ENCODE results near the gene HLF. TPM values are rescaled to one million over a fixed set of nuclear protein-coding genes. Genes with fewer than 3 reads are reported as not detected.

The HLF gene
- total RNA-seq, 1 experiment from 2014 or later, result 1.5 TPM

DNA sequence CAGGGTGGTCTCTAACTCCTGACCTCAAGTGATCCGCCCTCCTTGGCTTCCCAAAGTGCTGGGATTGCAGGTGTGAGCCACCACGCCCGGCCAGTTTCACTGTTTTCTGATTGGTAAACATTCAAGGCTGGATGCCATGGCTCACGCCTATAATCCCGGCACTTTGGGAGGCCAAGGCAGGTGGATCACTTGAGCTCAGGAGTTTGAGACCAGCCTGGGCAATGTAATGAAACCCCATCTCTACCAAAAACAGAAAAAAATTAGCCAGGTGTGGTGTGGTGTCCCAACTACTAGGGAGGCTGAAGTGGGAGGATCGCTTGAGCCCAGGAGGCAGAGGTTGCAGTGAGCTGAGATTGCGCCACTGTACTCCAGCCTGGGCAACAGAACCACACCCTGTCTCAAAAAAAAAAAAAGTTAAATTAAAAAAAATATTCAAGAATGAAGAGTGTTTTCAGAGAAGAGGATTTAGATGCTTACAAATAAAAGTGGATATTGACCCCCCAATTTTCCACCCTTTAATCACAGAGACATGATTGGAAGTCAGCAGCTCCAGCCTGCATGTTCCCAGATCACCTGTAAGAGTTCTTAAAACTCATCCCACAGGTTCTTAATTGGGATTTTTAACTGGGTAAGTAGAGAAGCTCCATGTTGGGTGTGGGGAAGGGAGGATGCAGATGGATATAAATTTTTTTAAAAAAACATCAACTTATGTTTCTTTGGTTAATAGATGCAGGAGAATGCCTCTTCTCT, 23.8 kb downstream of the HLF start:
- ChIA-PET CTCF (interaction anchor here (2.1 kb wide), 1 partner anchor 296 kb away, joined by 4 read pairs; no protein-coding TSS in a partner anchor), POLR2A (no interaction called here), RAD21 (ENCODE audit: low non-redundant PET in 1 of 2, low total read pairs in 2 of 2, uncharacterized antibody in 2 of 2, unreplicated experiment in 2 of 2) (no interaction called here)
- H3K4me1 ChIP-seq (ENCODE audit: control insufficient read depth in 1 of 2, insufficient read depth in 2 of 2, low read length in 2 of 2), result peaks cover 10 to 24% of the 10 kb centered on the region in 2 experiments
- no peak overlapping the region for H3K4me3 ChIP-seq (replicated peaks in 1 of 2; ENCODE audit: low read depth in 1 of 2, low read length in 2 of 2)
- no peaks in the 10 kb centered on the region for H3K9me3 ChIP-seq (ENCODE audit: control insufficient read depth in 1 of 2, insufficient read depth in 1 of 2, low read depth in 1 of 2, low read length in 2 of 2)
- DNase-seq (ENCODE audit: low read depth, low spot score) (no peak), ATAC-seq (no peak)
- no peak overlapping the region for H3K27ac ChIP-seq (ENCODE audit: low read depth, low read length)
- TF ChIP-seq, protein P1, sequence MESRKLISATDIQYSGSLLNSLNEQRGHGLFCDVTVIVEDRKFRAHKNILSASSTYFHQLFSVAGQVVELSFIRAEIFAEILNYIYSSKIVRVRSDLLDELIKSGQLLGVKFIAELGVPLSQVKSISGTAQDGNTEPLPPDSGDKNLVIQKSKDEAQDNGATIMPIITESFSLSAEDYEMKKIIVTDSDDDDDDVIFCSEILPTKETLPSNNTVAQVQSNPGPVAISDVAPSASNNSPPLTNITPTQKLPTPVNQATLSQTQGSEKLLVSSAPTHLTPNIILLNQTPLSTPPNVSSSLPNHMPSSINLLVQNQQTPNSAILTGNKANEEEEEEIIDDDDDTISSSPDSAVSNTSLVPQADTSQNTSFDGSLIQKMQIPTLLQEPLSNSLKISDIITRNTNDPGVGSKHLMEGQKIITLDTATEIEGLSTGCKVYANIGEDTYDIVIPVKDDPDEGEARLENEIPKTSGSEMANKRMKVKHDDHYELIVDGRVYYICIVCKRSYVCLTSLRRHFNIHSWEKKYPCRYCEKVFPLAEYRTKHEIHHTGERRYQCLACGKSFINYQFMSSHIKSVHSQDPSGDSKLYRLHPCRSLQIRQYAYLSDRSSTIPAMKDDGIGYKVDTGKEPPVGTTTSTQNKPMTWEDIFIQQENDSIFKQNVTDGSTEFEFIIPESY (IDR thresholded peaks at IDR 0.05; ENCODE audit: extremely low read depth, insufficient replicate concordance, low read length), result no peak
- TF ChIP-seq SIN3A (IDR thresholded peaks at IDR 0.05; ENCODE audit: low read depth), result no peak
- no peak for TF ChIP-seq POLR2AphosphoS5 (IDR thresholded peaks at IDR 0.05; ENCODE audit: low read depth, low read length)
- TF ChIP-seq EZH2 (IDR thresholded peaks at IDR 0.05), result no peak
- no peak for TF ChIP-seq EGR1 (IDR thresholded peaks at IDR 0.05; ENCODE audit: low read depth)
- TF ChIP-seq CEBPB (IDR thresholded peaks at IDR 0.05; ENCODE audit: low read depth), result no peak
- TF ChIP-seq CBX3 (IDR thresholded peaks at IDR 0.05; ENCODE audit: low read depth), result no peak
- TF ChIP-seq ZNF274 (IDR thresholded peaks at IDR 0.05; ENCODE audit: low read depth, low read length), result no peak
- TF ChIP-seq, protein P2, sequence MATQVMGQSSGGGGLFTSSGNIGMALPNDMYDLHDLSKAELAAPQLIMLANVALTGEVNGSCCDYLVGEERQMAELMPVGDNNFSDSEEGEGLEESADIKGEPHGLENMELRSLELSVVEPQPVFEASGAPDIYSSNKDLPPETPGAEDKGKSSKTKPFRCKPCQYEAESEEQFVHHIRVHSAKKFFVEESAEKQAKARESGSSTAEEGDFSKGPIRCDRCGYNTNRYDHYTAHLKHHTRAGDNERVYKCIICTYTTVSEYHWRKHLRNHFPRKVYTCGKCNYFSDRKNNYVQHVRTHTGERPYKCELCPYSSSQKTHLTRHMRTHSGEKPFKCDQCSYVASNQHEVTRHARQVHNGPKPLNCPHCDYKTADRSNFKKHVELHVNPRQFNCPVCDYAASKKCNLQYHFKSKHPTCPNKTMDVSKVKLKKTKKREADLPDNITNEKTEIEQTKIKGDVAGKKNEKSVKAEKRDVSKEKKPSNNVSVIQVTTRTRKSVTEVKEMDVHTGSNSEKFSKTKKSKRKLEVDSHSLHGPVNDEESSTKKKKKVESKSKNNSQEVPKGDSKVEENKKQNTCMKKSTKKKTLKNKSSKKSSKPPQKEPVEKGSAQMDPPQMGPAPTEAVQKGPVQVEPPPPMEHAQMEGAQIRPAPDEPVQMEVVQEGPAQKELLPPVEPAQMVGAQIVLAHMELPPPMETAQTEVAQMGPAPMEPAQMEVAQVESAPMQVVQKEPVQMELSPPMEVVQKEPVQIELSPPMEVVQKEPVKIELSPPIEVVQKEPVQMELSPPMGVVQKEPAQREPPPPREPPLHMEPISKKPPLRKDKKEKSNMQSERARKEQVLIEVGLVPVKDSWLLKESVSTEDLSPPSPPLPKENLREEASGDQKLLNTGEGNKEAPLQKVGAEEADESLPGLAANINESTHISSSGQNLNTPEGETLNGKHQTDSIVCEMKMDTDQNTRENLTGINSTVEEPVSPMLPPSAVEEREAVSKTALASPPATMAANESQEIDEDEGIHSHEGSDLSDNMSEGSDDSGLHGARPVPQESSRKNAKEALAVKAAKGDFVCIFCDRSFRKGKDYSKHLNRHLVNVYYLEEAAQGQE (IDR thresholded peaks at IDR 0.05; ENCODE audit: low read depth), result no peak
- no peak for TF ChIP-seq SP1 (IDR thresholded peaks at IDR 0.05; ENCODE audit: low read depth)
- no peak for TF ChIP-seq ELF1 (IDR thresholded peaks at IDR 0.05; ENCODE audit: borderline replicate concordance, low read depth)
- TF ChIP-seq JUND (IDR thresholded peaks at IDR 0.05), result no peak
- no peak for TF ChIP-seq RAD21 (IDR thresholded peaks at IDR 0.05; ENCODE audit: low read depth)
- TF ChIP-seq, protein P3, sequence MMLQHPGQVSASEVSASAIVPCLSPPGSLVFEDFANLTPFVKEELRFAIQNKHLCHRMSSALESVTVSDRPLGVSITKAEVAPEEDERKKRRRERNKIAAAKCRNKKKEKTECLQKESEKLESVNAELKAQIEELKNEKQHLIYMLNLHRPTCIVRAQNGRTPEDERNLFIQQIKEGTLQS (IDR thresholded peaks at IDR 0.05), result no peak
- no peak for TF ChIP-seq EZH2phosphoT487 (IDR thresholded peaks at IDR 0.05; ENCODE audit: borderline replicate concordance)
- TF ChIP-seq YY1 (IDR thresholded peaks at IDR 0.05; ENCODE audit: extremely low read depth, insufficient replicate concordance, low read depth, low read length), result no peak
- TF ChIP-seq, protein P4, sequence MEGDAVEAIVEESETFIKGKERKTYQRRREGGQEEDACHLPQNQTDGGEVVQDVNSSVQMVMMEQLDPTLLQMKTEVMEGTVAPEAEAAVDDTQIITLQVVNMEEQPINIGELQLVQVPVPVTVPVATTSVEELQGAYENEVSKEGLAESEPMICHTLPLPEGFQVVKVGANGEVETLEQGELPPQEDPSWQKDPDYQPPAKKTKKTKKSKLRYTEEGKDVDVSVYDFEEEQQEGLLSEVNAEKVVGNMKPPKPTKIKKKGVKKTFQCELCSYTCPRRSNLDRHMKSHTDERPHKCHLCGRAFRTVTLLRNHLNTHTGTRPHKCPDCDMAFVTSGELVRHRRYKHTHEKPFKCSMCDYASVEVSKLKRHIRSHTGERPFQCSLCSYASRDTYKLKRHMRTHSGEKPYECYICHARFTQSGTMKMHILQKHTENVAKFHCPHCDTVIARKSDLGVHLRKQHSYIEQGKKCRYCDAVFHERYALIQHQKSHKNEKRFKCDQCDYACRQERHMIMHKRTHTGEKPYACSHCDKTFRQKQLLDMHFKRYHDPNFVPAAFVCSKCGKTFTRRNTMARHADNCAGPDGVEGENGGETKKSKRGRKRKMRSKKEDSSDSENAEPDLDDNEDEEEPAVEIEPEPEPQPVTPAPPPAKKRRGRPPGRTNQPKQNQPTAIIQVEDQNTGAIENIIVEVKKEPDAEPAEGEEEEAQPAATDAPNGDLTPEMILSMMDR (IDR thresholded peaks at IDR 0.05 in 2 of 3, conservative IDR thresholded peaks at IDR 0.05 in 1 of 3; ENCODE audit: borderline replicate concordance in 1 of 3, insufficient read depth in 1 of 3, low read depth in 2 of 3, low read length in 2 of 3), result no peak
- TF ChIP-seq, protein P5, sequence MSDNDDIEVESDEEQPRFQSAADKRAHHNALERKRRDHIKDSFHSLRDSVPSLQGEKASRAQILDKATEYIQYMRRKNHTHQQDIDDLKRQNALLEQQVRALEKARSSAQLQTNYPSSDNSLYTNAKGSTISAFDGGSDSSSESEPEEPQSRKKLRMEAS (IDR thresholded peaks at IDR 0.05), result no peak
- no peak for TF ChIP-seq POLR2A (IDR thresholded peaks at IDR 0.05; ENCODE audit: borderline replicate concordance, extremely low read depth, insufficient read depth, insufficient read length)
- TF ChIP-seq ZFX (IDR thresholded peaks at IDR 0.05), result no peak
- no peaks in the 10 kb centered on the region for H3K27me3 ChIP-seq (ENCODE audit: insufficient read depth, low read length)
- H2AFZ ChIP-seq (ENCODE audit: low read depth, low read length, poor library complexity, severe bottlenecking), result no peak overlapping the region
- H3K79me2 ChIP-seq (ENCODE audit: insufficient read depth, low read length), result no peaks in the 10 kb centered on the region
- BruUV-seq (replicated peaks), result no TSS peak
- no peaks in the 10 kb centered on the region for H3K36me3 ChIP-seq (ENCODE audit: control insufficient read depth in 1 of 2, insufficient read depth in 2 of 2, low read length in 2 of 2)
- no peaks in the 10 kb centered on the region for H3K9me2 ChIP-seq (ENCODE audit: insufficient read depth)
- no peak overlapping the region for H3K4me2 ChIP-seq (ENCODE audit: low read length)
- H4K20me1 ChIP-seq (ENCODE audit: insufficient read depth), result no peaks in the 10 kb centered on the region
- intact Hi-C loops (cut with micrococcal nuclease), result no loop called here
- H3K9ac ChIP-seq (ENCODE audit: low read length), result no peak overlapping the region

All from HCT116 (cell line).